Neural crest cell (in vitro differentiated cells): ENCODE measurements around the gene CCDC190. TPM values are rescaled to one million over a fixed set of nuclear protein-coding genes. Genes with fewer than 3 reads are reported as not detected.

ENCODE experiments used
- DNase-seq: peaks from one replicate; pipeline ENCODE4 v3.0.0; 2021; ENCODE audit warnings: low read depth, mixed read lengths, low spot score
- H3K27ac Mint-ChIP-seq: one replicate; pipeline ENCODE4 v1.8.0; 2021; ENCODE audit warnings: mild to moderate bottlenecking, mixed read lengths; ENCODE audit not compliant: unreplicated experiment
- H3K27me3 Mint-ChIP-seq: 2 replicates; pipeline ENCODE4 v1.8.0; 2021; ENCODE audit warnings: low read depth, mild to moderate bottlenecking, mixed read lengths
- H3K36me3 Mint-ChIP-seq: 2 replicates; pipeline ENCODE4 v1.8.0; 2021; ENCODE audit warnings: low read depth, mild to moderate bottlenecking, mixed read lengths
- H3K4me1 Mint-ChIP-seq: 2 replicates; pipeline ENCODE4 v1.8.0; 2021; ENCODE audit warnings: mixed read lengths
- H3K4me3 Mint-ChIP-seq: one replicate; pipeline ENCODE4 v1.8.0; 2021; ENCODE audit warnings: mild to moderate bottlenecking, mixed read lengths
- H3K9me3 Mint-ChIP-seq: 2 replicates; pipeline ENCODE4 v1.8.0; 2021; ENCODE audit warnings: mixed read lengths
- total RNA-seq: library from RNA; stranded (reverse); gene quantifications from 2 replicates; pipeline ENCODE4 v1.2.1, GENCODE V29; 2021
- TF ChIP-seq, protein P1 (sequence below): fragments of 200-600 bp; sonication (generic); conservative IDR thresholded peaks from 2 replicates; pipeline ENCODE4 v1.5.0; 2021; ENCODE audit warnings: antibody characterized with exemption, mild to moderate bottlenecking

The CCDC190 gene
- total RNA-seq, 1 donor from 2014 or later = not detected

DNA sequence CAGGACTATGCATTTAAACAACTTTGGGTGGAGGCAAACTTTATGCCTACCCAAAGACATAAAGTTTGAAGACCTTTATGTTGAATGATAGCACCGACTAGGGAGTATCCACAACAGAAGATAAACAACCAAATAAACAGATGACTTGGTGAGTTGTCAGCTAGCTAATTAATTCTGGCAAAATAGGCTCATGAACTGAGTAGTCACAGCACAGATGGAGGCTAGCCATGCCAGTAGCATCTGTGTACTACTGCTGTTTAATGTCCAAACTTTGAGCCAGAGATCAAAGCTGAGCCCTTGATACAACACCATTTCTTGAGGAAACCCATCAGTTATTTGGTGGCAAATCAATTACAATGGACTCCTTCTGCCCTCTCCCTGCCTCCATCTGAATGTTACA, 40.3 kb upstream of the CCDC190 start:
- Mint-ChIP-seq H3K27me3 (no peaks in the 10 kb centered on the region), H3K36me3 (no peaks in the 10 kb centered on the region), H3K4me1 (no peaks in the 10 kb centered on the region), H3K27ac (no peak overlapping the region), H3K4me3 (no peak overlapping the region), H3K9me3 (no peaks in the 10 kb centered on the region)
- DNase-seq = no peak
- TF ChIP-seq, protein P1, sequence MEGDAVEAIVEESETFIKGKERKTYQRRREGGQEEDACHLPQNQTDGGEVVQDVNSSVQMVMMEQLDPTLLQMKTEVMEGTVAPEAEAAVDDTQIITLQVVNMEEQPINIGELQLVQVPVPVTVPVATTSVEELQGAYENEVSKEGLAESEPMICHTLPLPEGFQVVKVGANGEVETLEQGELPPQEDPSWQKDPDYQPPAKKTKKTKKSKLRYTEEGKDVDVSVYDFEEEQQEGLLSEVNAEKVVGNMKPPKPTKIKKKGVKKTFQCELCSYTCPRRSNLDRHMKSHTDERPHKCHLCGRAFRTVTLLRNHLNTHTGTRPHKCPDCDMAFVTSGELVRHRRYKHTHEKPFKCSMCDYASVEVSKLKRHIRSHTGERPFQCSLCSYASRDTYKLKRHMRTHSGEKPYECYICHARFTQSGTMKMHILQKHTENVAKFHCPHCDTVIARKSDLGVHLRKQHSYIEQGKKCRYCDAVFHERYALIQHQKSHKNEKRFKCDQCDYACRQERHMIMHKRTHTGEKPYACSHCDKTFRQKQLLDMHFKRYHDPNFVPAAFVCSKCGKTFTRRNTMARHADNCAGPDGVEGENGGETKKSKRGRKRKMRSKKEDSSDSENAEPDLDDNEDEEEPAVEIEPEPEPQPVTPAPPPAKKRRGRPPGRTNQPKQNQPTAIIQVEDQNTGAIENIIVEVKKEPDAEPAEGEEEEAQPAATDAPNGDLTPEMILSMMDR = no peak

DNA sequence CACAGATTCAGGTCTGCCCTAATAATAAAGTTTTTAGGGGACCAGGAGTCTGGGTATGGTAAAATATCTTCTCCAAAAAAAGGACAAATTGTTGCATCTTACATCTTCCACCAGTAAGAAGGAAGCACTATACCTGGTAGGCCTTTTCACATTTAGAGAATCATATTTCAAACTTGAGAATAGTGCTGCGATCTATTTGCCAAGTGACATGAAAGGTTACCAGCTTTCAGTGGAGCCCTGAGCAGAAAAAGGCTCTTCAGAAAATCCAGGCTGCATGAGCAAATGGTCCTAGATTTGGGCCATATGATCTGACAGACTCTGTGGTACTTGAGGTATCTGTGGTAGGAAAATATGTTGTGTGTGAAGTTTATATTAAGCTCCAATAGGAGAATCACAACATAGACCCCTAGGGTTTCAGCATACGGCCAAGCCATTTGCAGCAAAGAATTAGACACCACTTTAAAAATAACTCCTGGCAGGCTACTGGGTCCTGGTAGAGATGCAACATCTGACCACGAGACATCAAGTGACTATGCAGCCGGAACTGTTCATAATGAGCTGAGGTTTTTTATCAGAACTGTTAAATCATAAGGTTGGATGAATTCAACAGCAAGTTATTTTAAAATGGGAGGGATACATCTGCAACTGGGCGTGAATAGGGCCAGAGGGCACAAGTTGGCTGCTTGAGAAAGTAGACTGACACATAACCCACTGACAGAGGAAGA, 38.6 kb upstream of the CCDC190 start:
- TF ChIP-seq, protein P1 = no peak
- Mint-ChIP-seq H3K27ac (no peak overlapping the region), H3K27me3 (no peaks in the 10 kb centered on the region), H3K4me3 (no peak overlapping the region), H3K36me3 (no peaks in the 10 kb centered on the region), H3K9me3 (no peaks in the 10 kb centered on the region), H3K4me1 (no peaks in the 10 kb centered on the region)
- no peak for DNase-seq

GRCh38 chr1:162893612-162893908, 32.6 kb upstream of the CCDC190 start:
- peaks cover 4% of the 10 kb centered on the region for H3K4me1 Mint-ChIP-seq
- TF ChIP-seq, protein P1 = no peak
- H3K9me3 Mint-ChIP-seq = peaks cover 2% of the 10 kb centered on the region

GRCh38 chr1:162892906-162893611, 32.1 kb upstream of the CCDC190 start:
- Mint-ChIP-seq H3K9me3 (peaks cover 2% of the 10 kb centered on the region), H3K27ac (no peak overlapping the region), H3K36me3 (no peaks in the 10 kb centered on the region), H3K27me3 (no peaks in the 10 kb centered on the region), H3K4me3 (no peak overlapping the region), H3K4me1 (peaks cover 4% of the 10 kb centered on the region)
- DNase-seq = no peak
- TF ChIP-seq, protein P1 = no peak

More at GRCh38 chr1:162893612-162893908, 32.6 kb upstream of the CCDC190 start:
- H3K36me3 Mint-ChIP-seq = no peaks in the 10 kb centered on the region
- H3K4me3 Mint-ChIP-seq = no peak overlapping the region
- no peak for DNase-seq
- H3K27me3 Mint-ChIP-seq = no peaks in the 10 kb centered on the region
- H3K27ac Mint-ChIP-seq = no peak overlapping the region

GRCh38 chr1:162889989-162890388, 29.0 kb upstream of the CCDC190 start:
- no peak overlapping the region for H3K27ac Mint-ChIP-seq
- TF ChIP-seq, protein P1 = no peak
- H3K4me3 Mint-ChIP-seq = no peak overlapping the region
- DNase-seq = no peak
- H3K9me3 Mint-ChIP-seq = peaks cover 2% of the 10 kb centered on the region
- H3K27me3 Mint-ChIP-seq = no peaks in the 10 kb centered on the region
- peaks cover 4% of the 10 kb centered on the region for H3K4me1 Mint-ChIP-seq
- no peaks in the 10 kb centered on the region for H3K36me3 Mint-ChIP-seq
